ENCODE data around the gene FSTL5.

FSTL5 gene

DNA sequence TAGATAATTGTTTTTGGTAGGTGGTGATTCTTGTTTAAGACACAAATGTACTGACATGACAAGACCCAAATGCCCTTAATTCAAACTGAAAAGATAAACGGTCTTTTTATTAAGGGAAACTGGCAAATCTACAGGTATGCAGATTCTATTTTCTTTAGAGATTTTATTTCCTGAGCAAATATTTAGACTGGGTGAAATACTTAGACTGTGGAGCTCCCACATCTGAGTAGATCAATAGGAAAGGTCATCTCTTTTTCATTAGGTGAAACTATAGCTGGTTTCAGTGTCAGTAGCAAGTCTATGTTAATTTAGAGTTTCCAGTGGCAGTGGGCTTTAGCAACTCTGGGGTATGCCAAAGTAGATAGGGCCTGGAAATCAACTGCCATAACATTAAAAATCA, 446.7 kb downstream of the FSTL5 start:
- Histone ChIP-seq H3K9me3 (no peaks in the 10 kb centered on the region), H3K36me3 (no peaks in the 10 kb centered on the region)
- no peak for TF ChIP-seq CTCF (IDR thresholded peaks at IDR 0.05)

DNA sequence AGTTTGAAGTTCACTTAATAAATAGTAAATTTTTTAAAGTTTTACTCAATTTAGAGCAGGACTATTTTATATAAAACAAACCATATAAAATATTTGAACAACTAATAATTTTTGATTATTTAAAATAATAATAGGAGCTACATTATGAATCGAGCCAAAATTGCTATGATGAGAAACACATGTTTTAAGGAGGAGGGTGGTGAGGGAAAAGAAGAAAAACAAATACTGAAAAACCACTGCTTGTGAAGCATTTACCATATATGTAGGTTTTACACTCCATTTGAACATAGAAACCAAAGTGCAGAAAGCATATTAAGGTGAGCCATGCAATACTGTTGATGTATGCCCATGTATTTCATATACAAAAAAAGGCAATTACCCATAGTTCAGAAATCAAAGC, 448.9 kb downstream of the FSTL5 start:
- Histone ChIP-seq H3K36me3 (no peaks in the 10 kb centered on the region), H3K9me3 (no peaks in the 10 kb centered on the region), H3K27ac (no peak overlapping the region), H3K27me3 (no peaks in the 10 kb centered on the region), H3K4me1 (ENCODE audit: control insufficient read depth in 1 of 2, insufficient read depth in 1 of 2, low read depth in 1 of 2, low read length in 1 of 2) (no peaks in the 10 kb centered on the region), H3K4me3 (ENCODE audit: low read depth in 1 of 2, low read length in 1 of 2) (no peak overlapping the region)
- TF ChIP-seq CTCF (IDR thresholded peaks at IDR 0.05), result no peak

More for the DNA sequence above, 446.7 kb downstream of the FSTL5 start:
- Histone ChIP-seq H3K27ac (no peak overlapping the region), H3K27me3 (no peaks in the 10 kb centered on the region), H3K4me3 (ENCODE audit: low read depth in 1 of 2, low read length in 1 of 2) (no peak overlapping the region), H3K4me1 (ENCODE audit: control insufficient read depth in 1 of 2, insufficient read depth in 1 of 2, low read depth in 1 of 2, low read length in 1 of 2) (no peaks in the 10 kb centered on the region)

DNA sequence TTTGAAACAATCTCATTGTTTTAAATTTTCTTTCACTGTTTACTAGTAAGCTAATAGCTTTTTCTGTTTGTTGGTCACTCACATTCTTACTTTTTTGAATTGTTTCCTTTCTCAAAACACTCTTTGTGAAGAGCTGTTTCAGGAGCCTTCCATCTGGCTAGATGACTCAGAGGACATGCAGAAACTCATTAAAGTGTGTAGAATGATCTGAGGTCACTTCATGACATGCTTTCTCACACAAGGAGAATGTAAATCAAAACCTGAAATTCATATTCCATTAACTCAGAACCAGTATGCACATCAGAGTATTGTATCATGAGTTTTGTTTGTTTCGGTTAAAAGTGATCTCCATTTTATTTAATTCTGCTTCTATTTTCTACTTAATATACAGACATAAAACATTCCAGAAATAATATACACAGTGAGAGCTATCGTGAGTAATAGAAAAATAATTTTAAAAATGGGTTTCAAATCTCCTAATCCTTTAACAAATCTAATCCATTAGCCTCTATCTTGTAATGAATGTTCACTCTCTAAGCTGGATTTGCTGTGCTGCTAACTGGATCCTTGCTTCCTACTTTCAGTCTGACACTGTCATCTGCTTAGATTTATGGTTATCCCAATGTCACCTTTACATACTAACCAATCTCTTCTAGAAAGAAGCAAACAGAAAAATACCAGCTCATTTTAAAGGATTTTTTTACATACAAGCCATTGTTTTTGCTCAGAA, 449.6 kb downstream of the FSTL5 start:
- Histone ChIP-seq H3K27me3 (no peaks in the 10 kb centered on the region), H3K36me3 (no peaks in the 10 kb centered on the region), H3K9me3 (no peaks in the 10 kb centered on the region), H3K27ac (no peak overlapping the region), H3K4me3 (ENCODE audit: low read depth in 1 of 2, low read length in 1 of 2) (no peak overlapping the region), H3K4me1 (ENCODE audit: control insufficient read depth in 1 of 2, insufficient read depth in 1 of 2, low read depth in 1 of 2, low read length in 1 of 2) (no peaks in the 10 kb centered on the region)
- TF ChIP-seq CTCF (IDR thresholded peaks at IDR 0.05), result no peak

DNA sequence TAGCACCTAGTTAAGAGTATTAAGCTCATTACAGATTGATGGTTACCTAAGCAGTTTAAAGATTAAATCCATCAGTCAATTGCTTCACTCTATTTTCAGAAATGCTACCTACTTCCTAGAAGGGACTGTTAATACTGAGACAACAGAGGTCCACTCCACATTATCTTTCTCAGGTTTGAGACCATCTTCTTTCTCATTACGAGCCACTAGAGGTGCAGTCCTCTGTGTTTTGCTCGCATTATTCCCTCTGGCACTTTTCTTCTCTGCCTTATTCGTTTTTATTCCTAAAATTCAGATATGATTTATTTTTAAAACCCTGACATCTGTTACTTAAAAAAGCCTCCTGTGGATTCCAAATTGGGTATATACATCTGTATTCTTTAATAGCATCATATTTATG, 459.1 kb downstream of the FSTL5 start:
- Histone ChIP-seq H3K36me3 (no peaks in the 10 kb centered on the region), H3K9me3 (no peaks in the 10 kb centered on the region), H3K27ac (no peak overlapping the region), H3K27me3 (no peaks in the 10 kb centered on the region), H3K4me3 (ENCODE audit: low read depth in 1 of 2, low read length in 1 of 2) (no peak overlapping the region), H3K4me1 (ENCODE audit: control insufficient read depth in 1 of 2, insufficient read depth in 1 of 2, low read depth in 1 of 2, low read length in 1 of 2) (no peaks in the 10 kb centered on the region)
- no peak for TF ChIP-seq CTCF (IDR thresholded peaks at IDR 0.05)

DNA sequence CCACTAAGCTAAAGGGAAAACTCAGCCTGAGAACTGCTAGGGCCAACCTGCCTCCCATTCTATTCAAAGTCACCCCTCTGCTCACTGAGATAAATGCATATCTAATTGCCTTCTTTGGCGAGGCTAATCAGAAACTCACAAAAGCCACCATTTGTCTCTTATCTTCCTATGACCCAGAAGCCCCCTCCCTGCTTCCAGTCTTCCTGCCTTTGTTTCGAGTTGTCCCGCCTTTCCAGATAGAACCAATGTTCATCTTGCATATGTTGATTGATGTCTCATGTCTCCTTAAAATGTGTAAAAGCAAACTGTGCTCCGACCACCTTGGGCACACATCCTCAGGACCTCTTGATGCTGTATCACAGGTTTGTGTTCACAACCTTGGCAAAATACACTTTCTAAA, 459.8 kb downstream of the FSTL5 start:
- Histone ChIP-seq H3K4me1 (ENCODE audit: control insufficient read depth in 1 of 2, insufficient read depth in 1 of 2, low read depth in 1 of 2, low read length in 1 of 2) (no peaks in the 10 kb centered on the region), H3K9me3 (no peaks in the 10 kb centered on the region), H3K27ac (no peak overlapping the region), H3K36me3 (no peaks in the 10 kb centered on the region), H3K4me3 (ENCODE audit: low read depth in 1 of 2, low read length in 1 of 2) (no peak overlapping the region), H3K27me3 (no peaks in the 10 kb centered on the region)
- TF ChIP-seq CTCF (IDR thresholded peaks at IDR 0.05), result no peak
